Astrocyte of the spinal cord (primary cell): ENCODE data around the gene LSM14A.
A peak's percentile ranks its signal among the peaks of the same experiment; 100 is the strongest.

Experiments used
- DNase-seq: peaks from one replicate; pipeline ENCODE4 v3.0.0; 2011; ENCODE audit warnings: low read depth, low spot score
- H3K4me3 ChIP-seq: 2 replicates; pipeline ENCODE4 v1.5.1; 2011; ENCODE audit warnings: low read depth, mild to moderate bottlenecking, low read length, moderate library complexity
- CTCF ChIP-seq: IDR thresholded peaks from 2 replicates; pipeline ENCODE4 v1.5.1; 2012; ENCODE audit warnings: low read depth, mild to moderate bottlenecking, low read length, inconsistent platforms
- in situ Hi-C: cut with HindIII; loops from 2 replicates; pipeline ENCODE4 v1.10.0; 2017; ENCODE audit warnings: low sequenced_read_pairs

Gene LSM14A

GRCh38 chr19:34220472-34221063 lies 48.3 kb downstream of the LSM14A start:
- TF ChIP-seq CTCF: peak; percentile 71
- peak; percentile 57 for DNase-seq
- in situ Hi-C loops: no loop called here
- no peak overlapping the region for H3K4me3 ChIP-seq

- H3K4me3 ChIP-seq: no peak overlapping the region
- DNase-seq: no peak
- in situ Hi-C loops: no loop called here
- no peak for TF ChIP-seq CTCF
Observed at GRCh38 chr19:34222386-34222785, 50.1 kb downstream of the LSM14A start.

- peak; percentile 61 for DNase-seq
- no peak overlapping the region for H3K4me3 ChIP-seq
- in situ Hi-C loops: no loop called here
- no peak for TF ChIP-seq CTCF
Observed at GRCh38 chr19:34224996-34225658, 52.8 kb downstream of the LSM14A start.

- TF ChIP-seq CTCF: no peak
- in situ Hi-C loops: no loop called here
- H3K4me3 ChIP-seq: no peak overlapping the region
- DNase-seq: no peak
Observed at GRCh38 chr19:34225659-34226015, 53.3 kb downstream of the LSM14A start.

GRCh38 chr19:34226036-34226435 lies 53.7 kb downstream of the LSM14A start:
- DNase-seq: no peak
- in situ Hi-C loops: no loop called here
- no peak overlapping the region for H3K4me3 ChIP-seq
- TF ChIP-seq CTCF: no peak

GRCh38 chr19:34228347-34228746 lies 56.0 kb downstream of the LSM14A start:
- in situ Hi-C loops: no loop called here
- DNase-seq: no peak
- no peak for TF ChIP-seq CTCF
- no peak overlapping the region for H3K4me3 ChIP-seq

GRCh38 chr19:34228762-34229161 lies 56.5 kb downstream of the LSM14A start:
- no peak for DNase-seq
- in situ Hi-C loops: no loop called here
- H3K4me3 ChIP-seq: no peak overlapping the region
- TF ChIP-seq CTCF: no peak
